HUES6 (cell line): ENCODE measurements around the gene NFE2L3.
A peak's percentile ranks its signal among the peaks of the same experiment; 100 is the strongest.
"Not testable (repeated sequence)": the region's sequence is repeated elsewhere in the genome, so short reads cannot be mapped to it uniquely, and the experiment has no call there.

Source experiments
- H3K27ac ChIP-seq: 2 replicates; pipeline ENCODE4 v1.7.0; 2013; ENCODE audit warnings: low read depth, mild to moderate bottlenecking, low read length, inconsistent platforms
- H3K27me3 ChIP-seq: 2 replicates; pipeline ENCODE4 v1.6.1; 2013; ENCODE audit warnings: low read length; ENCODE audit not compliant: control insufficient read depth, insufficient read depth
- H3K36me3 ChIP-seq: 2 replicates; pipeline ENCODE4 v1.6.1; 2013; ENCODE audit warnings: low read length; ENCODE audit not compliant: control insufficient read depth, insufficient read depth
- H3K4me1 ChIP-seq: 2 replicates; pipeline ENCODE4 v1.6.1; 2013; ENCODE audit warnings: low read length; ENCODE audit not compliant: control insufficient read depth, insufficient read depth
- H3K4me3 ChIP-seq: 2 replicates; pipeline ENCODE4 v1.5.1; 2013; ENCODE audit warnings: low read depth, low read length
- H3K9ac ChIP-seq: one replicate; pipeline ENCODE4 v1.6.1; 2013; ENCODE audit warnings: mild to moderate bottlenecking, low read length
- H3K9me3 ChIP-seq: 2 replicates; pipeline ENCODE4 v1.6.1; 2013; ENCODE audit warnings: low read depth, low read length; ENCODE audit not compliant: control insufficient read depth, insufficient read depth

The NFE2L3 gene

DNA sequence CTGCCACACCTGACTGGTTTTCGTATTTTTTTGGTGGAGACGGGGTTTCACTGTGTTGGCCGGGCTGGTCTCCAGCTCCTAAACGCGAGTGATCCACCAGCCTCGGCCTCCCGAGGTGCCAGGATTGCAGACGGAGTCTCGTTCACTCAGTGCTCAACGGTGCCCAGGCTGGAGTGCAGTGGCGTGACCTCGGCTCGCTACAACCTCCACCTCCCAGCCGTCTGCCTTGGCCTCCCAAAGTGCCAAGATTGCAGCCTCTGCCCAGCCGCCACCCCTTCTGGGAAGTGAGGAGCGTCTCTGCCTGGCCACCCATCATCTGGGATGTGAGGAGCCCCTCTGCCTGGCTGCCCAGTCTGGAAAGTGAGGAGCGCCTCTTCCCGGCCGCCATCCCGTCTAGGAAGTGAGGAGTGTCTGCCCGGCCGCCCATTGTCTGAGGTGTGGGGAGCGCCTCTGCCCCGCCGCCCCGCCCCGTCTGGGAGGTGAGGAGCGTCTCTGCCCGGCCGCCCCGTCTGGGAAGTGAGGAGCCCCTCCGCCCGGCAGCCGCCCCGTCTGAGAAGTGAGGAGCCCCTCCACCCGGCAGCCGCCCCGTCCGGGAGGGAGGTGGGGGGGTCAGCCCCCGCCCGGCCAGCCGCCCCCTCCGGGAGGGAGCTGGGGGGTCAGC lies 4.2 kb upstream of the NFE2L3 start:
- not testable (repeated sequence) for H3K27me3 ChIP-seq, H3K4me3 ChIP-seq, H3K4me1 ChIP-seq, H3K36me3 ChIP-seq, H3K9ac ChIP-seq, H3K27ac ChIP-seq
- peaks cover 11% of the 10 kb centered on the region for H3K9me3 ChIP-seq

DNA sequence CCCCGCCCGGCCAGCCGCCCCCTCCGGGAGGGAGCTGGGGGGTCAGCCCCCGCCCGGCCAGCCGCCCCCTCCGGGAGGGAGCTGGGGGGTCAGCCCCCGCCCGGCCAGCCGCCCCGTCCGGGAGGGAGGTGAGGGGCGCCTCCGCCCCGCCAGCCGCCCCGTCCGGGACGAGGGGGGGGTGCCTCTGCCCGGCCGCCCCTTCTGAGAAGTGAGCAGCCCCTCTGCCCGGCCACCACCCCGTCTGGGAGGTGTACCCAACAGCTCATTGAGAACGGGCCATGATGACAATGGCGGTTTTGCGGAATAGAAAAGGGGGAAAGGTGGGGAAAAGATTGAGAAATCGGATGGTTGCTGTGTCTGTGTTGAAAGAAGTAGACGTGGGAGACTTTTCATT lies 3.7 kb upstream of the NFE2L3 start:
- H3K36me3 ChIP-seq, H3K27ac ChIP-seq, H3K27me3 ChIP-seq, H3K4me1 ChIP-seq, H3K4me3 ChIP-seq, H3K9ac ChIP-seq: not testable (repeated sequence)
- peaks cover 11% of the 10 kb centered on the region for H3K9me3 ChIP-seq

DNA sequence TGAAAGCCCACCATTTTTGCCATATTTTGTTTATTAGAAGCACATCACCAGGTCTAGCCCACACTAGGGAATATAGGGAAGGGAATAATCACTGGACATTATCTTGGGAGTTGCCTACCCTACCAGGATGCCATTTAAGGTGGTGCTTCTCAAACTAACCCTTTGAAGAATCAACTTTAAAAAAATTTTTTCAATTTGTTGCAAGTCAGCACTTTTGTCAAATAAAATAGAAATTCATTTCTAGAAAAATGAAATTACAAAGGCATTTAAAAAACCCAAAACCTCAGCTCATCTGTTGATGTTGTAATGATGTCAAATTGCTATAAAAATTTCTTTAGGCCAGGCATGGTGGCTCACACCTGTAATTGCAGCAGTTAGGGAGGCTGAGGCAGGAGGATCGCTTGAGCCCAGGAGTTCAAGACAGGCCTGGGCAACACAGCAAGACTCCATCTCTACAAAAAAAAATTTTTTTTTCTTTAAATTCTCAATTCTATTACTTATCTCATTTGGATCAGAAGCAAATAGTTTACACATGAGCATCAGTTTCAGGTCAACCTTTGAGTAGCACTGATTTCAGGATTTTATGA lies 2.5 kb upstream of the NFE2L3 start:
- no peak overlapping the region for H3K4me3 ChIP-seq
- peaks cover 3% of the 10 kb centered on the region; the same call in 1 of the 2 replicates for H3K36me3 ChIP-seq
- no peak overlapping the region for H3K27ac ChIP-seq
- H3K27me3 ChIP-seq, result peaks cover 16% of the 10 kb centered on the region; the same call in 1 of the 2 replicates
- H3K9me3 ChIP-seq, result peaks cover 11% of the 10 kb centered on the region
- H3K9ac ChIP-seq, result no peak overlapping the region
- peaks cover 11% of the 10 kb centered on the region for H3K4me1 ChIP-seq

DNA sequence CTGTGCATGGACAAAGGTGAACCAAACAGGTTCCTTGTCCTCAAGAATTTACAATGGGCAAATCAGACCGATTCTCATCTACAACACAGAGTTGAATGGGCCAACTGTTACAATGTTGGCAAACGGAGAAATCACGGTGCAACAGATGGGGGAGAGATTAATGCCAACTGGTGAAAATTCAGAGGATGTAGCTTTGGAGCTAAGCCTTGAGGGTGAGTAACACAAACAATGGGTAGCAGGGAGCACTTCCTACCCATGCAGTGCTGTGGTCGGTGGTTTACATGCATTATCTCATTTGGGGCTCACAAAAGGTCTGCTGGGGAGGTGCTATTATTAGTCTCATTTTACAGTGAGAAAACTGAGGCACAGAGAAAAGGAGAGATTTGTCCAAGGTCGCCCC lies 902 bp upstream of the NFE2L3 start:
- Histone ChIP-seq H3K36me3 (peaks cover 7% of the 10 kb centered on the region; the same call in 1 of the 2 replicates), H3K9ac (no peak overlapping the region), H3K4me3 (no peak overlapping the region), H3K9me3 (peaks cover 10% of the 10 kb centered on the region), H3K4me1 (peaks cover 27% of the 10 kb centered on the region), H3K27me3 (peaks cover 16% of the 10 kb centered on the region; the same call in 1 of the 2 replicates), H3K27ac (no peak overlapping the region)

DNA sequence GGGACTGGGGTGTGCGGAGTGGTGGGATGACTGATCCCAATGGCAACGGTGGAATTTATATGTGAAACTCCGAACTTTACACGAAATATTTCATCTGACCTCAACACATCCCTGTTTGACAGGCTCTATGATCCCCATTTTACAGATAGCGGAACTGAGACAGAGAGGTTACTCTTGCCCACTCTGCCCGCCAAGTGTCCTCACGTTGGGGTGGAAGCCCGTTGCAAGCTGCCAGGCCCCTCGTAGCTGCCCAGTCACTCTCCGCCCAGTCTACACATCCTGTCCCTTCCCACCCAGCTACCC lies 397 bp upstream of the NFE2L3 start:
- no peak overlapping the region for H3K9ac ChIP-seq
- peaks cover 7% of the 10 kb centered on the region; the same call in 1 of the 2 replicates for H3K36me3 ChIP-seq
- no peak overlapping the region for H3K27ac ChIP-seq
- H3K4me1 ChIP-seq, result peaks cover 31% of the 10 kb centered on the region
- peak overlapping the region; percentile 89 for H3K4me3 ChIP-seq
- H3K27me3 ChIP-seq, result peaks cover 16% of the 10 kb centered on the region; the same call in 1 of the 2 replicates
- peaks cover 7% of the 10 kb centered on the region for H3K9me3 ChIP-seq

DNA sequence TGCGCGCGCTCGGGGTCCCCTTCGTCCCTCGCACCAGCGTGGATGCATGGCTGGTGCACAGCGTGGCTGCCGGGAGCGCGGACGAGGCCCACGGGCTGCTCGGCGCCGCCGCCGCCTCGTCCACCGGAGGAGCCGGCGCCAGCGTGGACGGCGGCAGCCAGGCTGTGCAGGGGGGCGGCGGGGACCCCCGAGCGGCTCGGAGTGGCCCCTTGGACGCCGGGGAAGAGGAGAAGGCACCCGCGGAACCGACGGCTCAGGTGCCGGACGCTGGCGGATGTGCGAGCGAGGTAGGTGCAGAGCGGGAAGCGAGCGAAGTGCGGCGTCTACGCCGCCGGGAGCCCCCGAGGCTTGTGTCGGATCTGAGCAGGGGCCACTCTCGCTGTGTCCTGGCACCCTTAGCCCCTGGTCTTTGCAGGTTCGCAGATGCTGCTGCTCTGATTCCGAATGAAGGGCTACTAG lies 813 bp downstream of the NFE2L3 start:
- H3K9ac ChIP-seq, result peak overlapping the region; percentile 92
- H3K27ac ChIP-seq, result peak overlapping the region; percentile 86
- peaks cover 16% of the 10 kb centered on the region; the same call in 1 of the 2 replicates for H3K27me3 ChIP-seq
- not testable (repeated sequence) for H3K9me3 ChIP-seq, H3K36me3 ChIP-seq
- H3K4me3 ChIP-seq, result peak overlapping the region; percentile 89
- peaks cover 31% of the 10 kb centered on the region for H3K4me1 ChIP-seq

DNA sequence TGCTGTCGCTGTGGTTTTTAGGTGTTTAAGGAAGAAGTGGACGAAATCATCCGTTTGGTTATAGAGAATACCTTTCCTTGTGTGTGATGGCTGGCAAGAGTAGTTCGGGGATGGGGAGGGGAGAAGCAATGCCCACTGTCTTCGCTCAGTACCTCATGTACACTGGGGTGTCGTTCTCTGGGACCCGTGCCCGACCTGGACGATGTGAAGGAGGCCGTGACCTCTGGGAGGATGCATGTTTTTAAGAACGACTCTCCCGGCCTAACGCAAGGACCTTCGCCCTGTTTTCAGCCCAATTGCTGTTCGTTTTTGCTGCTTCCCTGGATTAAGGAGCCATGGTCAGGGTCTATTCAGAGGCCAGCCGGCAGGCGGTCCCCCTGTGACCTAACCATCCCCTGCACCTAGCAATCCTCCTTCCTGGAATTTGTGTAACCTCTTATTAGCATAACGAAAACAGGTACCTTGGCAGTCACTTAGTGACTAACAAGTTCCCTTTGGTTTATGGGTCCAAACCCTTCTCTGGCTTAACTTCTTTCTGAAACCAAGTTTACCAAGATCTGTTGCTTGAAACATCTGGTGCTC lies 1.3 kb downstream of the NFE2L3 start:
- Histone ChIP-seq H3K36me3 (peaks cover 7% of the 10 kb centered on the region; the same call in 1 of the 2 replicates), H3K27ac (peak overlapping the region; percentile 86), H3K4me1 (peaks cover 34% of the 10 kb centered on the region), H3K27me3 (peaks cover 16% of the 10 kb centered on the region; the same call in 1 of the 2 replicates), H3K4me3 (peak overlapping the region; percentile 89), H3K9me3 (no peaks in the 10 kb centered on the region), H3K9ac (peak overlapping the region; percentile 92)

DNA sequence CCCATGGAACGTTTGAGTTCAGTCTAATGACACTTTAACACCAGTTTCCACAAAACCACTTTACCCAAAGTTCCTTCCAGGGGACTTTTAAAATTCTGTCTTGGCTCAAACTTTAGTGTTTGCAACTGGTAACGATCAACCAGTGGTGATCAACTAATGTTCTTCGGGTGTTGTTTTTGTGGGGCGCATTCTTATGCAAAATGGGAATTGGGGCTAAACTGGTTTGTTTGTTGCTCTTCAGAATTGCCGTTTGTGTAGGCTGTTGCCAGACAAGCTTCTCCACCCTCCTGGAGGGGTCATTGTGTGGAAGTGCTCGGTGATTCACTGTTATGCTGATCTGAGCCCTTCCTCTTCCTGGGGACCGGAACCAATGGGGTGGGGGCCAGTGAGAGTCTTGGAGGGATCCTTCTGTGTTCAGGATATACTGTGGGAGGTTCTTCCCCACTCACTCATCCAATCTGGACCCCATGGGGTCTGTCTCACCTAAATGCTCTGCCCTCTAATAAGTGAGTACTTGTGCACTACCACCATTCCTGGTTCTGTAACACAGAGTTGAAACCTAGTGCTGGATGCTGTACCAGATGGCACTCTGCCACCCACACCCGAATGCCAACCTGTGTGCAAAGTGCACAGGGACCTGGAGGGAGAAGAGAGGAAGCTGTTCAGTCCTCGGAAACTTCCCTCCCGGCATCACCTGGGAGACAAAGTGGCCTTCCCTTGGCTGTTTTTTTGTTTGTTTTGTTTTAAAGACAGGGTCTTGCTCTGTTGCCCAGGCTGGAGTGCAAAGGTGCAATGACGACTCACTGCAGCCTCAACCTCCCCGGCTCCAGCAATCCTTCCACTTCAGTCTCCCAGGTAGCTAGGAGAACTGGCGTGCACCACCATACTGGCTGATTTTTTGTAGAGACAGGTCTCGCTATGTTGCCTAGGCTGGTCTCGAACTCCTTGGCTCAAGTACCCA lies 2.1 kb downstream of the NFE2L3 start:
- Histone ChIP-seq H3K4me1 (peaks cover 42% of the 10 kb centered on the region), H3K4me3 (peak overlapping the region; percentile 89), H3K36me3 (peaks cover 7% of the 10 kb centered on the region; the same call in 1 of the 2 replicates), H3K27me3 (peaks cover 16% of the 10 kb centered on the region; the same call in 1 of the 2 replicates), H3K27ac (peak overlapping the region; percentile 86), H3K9ac (peak overlapping the region; percentile 92), H3K9me3 (no peaks in the 10 kb centered on the region)

DNA sequence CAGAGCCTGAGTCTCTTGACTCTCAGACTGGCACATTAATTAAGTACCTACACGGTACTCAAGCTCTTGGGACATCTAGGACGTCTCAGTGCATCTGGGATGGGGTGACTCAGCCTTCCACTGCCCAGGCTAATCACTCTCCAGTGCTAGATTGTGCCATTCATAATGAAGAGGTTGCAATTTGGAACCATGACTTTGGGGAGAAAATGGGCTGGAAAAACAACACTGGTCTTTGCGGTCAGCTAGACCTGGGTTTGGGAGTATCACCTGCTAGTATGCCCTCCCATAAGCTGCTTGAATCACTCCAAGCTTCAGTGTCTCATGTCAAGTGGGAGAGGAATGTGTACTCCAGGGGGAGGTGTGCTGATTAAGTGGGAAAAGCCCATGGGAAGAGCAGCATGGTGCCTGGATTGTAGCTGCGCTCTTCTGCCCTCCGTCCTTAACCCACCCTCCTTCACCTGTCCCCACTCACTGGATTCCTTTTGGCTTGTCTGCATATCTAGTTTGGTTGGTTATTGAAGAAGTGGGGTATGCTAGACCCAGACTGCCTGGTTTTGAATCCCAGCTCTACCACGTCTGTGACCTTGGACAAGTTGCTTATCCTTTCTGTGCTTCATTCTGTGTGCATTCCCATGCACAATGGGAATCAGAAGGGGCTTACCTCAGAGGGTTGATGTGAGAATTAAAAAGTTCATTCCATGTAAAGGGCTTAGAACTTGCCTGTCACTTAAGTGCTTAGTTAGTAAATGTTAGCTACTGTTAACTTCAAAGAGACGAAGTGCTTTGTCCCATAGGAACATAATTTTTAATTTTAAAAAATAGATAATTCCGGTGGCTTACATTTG lies 3.8 kb downstream of the NFE2L3 start:
- Histone ChIP-seq H3K9ac (no peak overlapping the region), H3K36me3 (peaks cover 7% of the 10 kb centered on the region; the same call in 1 of the 2 replicates), H3K4me1 (peaks cover 56% of the 10 kb centered on the region), H3K27me3 (peaks cover 16% of the 10 kb centered on the region; the same call in 1 of the 2 replicates), H3K9me3 (no peaks in the 10 kb centered on the region), H3K4me3 (peak overlapping the region; percentile 3), H3K27ac (peak overlapping the region; percentile 24; the same call in 1 of the 2 replicates)
